GM21423 (cell line): ENCODE data around the gene PTPN6.

Experiments
- ATAC-seq: cut with Tn5 transposase; IDR thresholded peaks from one replicate; pipeline ENCODE4 v1.9.1; 2021; ENCODE audit warnings: mild to moderate bottlenecking, moderate library complexity; ENCODE audit not compliant: unreplicated experiment

Gene PTPN6

DNA sequence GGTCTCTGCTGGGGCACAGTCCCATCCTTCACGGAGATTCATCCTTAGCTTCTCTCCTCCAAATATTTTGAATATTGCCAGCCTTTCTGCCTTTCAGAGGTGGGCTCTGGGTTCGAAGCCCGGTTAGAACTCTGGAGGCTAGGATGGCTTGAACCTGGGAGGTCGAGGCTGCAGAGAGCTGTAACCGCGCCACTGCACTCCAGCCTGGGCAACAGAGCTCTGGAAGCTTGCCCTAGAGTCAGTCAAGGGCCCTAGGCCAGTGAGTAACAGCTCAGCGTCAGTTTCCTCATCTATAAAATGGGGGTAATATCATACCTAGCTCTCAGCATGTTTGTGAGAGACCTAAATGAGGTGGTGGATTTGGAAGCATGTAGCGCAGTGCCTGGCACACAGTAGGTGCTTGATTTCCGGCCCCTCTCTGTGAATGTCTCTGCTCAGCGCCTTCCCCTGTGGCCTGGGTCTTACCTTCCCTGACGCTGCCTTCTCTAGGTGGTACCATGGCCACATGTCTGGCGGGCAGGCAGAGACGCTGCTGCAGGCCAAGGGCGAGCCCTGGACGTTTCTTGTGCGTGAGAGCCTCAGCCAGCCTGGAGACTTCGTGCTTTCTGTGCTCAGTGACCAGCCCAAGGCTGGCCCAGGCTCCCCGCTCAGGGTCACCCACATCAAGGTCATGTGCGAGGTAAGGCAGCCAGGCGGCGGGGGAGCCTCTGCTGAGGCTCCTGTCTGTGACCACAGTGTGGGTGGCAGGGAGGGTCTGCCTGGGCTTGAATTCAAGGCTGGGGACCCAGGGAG lies 3.4 kb downstream of the PTPN6 start:
- no peak for ATAC-seq

DNA sequence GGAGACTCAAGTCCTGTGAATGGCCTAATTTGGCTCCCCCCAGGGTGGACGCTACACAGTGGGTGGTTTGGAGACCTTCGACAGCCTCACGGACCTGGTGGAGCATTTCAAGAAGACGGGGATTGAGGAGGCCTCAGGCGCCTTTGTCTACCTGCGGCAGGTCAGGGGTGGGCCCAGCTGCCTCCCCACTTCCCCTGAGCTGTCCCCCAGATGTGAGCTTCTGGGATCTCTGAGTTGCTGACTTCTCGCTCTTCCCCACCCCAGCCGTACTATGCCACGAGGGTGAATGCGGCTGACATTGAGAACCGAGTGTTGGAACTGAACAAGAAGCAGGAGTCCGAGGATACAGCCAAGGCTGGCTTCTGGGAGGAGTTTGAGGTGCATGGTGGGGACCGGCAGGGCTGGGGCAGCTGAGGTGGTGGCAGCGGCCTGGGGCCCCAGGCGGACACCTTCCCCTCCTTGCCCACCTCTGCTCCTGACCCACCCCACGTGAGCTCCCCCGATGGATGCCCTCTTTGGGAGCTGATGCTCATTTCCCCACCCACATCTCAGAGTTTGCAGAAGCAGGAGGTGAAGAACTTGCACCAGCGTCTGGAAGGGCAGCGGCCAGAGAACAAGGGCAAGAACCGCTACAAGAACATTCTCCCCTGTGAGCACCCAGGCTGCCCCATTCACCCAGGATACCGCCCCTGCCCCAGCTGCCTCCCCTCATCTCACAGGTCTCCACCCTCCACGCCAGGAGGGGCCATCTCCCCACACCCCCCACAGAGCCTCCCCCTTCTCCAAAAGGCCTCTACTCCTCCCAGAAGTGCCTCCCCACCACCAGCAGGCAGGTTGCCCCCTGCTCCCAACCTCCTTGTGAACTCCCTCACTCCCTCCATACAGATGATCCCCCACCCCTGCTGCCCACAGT lies 4.2 kb downstream of the PTPN6 start:
- ATAC-seq, result no peak

GRCh38 chr12:6956021-6956727 lies 5.0 kb downstream of the PTPN6 start:
- ATAC-seq, result no peak

DNA sequence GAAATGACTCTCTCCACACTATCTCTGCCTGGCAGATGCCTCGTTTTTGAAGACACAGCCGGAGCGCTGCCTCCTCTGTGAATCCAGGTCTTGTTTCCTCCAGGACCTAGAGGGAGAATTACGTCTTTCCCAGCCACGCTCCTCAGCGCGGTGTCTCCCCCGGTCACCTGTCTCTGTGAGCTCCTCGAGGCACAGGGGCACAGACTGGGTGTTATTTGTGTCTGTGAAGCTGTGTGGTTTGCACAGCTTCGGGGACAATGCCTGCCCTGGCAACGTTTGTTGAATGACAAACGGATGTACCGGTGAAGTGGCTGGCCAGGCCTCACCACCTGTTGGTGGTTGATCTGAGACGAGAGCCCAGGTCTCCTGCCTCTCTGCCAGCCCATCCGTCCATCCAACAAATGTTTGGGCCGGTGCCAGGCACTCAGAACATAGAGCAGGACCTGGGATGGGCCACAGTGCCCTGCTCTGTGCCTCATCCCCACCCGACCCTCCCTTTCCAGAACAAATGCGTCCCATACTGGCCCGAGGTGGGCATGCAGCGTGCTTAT lies 6.1 kb downstream of the PTPN6 start:
- ATAC-seq, result no peak

DNA sequence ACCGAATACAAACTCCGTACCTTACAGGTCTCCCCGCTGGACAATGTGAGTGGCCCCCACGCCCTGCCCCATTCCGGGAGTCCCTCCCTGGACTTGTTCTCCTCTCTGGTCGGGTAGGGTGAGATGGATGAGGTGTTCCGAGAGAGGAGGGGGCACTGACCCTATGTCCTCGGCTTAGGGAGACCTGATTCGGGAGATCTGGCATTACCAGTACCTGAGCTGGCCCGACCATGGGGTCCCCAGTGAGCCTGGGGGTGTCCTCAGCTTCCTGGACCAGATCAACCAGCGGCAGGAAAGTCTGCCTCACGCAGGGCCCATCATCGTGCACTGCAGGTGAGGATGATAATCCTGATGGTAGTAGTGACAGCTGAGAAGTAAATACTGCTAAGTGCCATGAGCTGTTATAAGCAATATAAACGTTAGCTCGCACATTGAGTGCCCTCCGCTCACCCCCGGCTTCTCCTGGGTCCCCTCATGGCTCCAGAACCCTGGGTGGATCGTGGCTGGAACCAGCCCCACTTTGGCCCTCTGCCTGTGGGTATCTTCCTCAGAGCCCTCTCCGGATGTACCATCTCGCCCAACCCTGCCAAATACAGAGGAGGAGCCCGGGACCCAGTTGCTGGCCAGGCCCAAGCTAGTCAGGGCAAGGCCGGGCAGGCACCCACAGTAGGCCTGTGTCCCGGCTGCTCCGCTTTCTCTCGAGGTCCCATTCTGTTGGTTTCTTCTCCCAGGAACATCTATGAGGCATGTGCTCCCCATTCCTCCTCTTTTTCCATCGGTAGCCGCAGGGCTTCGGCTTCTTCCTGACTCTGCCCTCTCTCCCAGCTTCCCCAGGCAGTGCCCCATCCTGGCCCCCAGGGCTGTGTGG lies 6.8 kb downstream of the PTPN6 start:
- ATAC-seq, result no peak

GRCh38 chr12:6958609-6959057 lies 7.5 kb downstream of the PTPN6 start:
- no peak for ATAC-seq

DNA sequence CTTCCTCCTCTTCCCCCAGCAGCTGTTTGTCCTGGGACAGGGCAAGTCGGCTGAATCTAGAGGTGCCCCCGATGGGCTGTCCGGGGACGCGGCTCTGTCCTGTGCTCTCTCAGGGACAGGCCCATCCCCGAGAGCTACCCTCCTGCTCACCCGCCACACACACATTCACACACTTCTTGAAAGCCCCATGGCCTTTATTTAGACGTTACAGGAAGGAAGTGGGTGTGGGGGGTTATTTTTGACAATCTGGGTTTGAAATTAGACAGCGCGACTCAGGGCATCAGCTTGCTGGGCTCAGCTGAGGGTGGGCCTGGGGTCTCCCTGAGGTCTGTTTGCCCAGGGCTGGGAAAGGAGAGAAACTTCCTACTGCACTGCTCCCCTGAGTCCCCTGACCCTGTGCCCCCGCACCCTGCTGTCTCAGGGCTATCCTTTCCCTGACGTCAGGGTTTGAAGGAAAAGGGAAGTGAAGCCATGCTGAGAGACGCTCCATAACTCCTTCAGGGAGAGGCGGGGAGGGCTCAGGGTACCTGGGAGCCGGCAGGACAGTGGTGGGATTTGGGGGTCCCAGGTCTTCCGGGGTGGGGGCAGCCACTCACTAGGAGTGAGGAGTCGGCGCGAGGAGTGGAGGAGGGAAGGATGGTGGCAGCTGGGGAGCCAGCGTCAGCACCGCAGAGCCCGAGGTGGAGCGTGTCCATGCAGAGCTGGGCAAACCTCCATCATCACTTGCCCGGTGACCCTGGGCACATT lies 8.1 kb downstream of the PTPN6 start:
- ATAC-seq, result peak; percentile 49

- no peak for ATAC-seq
Measured at GRCh38 chr12:6959805-6960592, 8.8 kb downstream of the PTPN6 start.

DNA sequence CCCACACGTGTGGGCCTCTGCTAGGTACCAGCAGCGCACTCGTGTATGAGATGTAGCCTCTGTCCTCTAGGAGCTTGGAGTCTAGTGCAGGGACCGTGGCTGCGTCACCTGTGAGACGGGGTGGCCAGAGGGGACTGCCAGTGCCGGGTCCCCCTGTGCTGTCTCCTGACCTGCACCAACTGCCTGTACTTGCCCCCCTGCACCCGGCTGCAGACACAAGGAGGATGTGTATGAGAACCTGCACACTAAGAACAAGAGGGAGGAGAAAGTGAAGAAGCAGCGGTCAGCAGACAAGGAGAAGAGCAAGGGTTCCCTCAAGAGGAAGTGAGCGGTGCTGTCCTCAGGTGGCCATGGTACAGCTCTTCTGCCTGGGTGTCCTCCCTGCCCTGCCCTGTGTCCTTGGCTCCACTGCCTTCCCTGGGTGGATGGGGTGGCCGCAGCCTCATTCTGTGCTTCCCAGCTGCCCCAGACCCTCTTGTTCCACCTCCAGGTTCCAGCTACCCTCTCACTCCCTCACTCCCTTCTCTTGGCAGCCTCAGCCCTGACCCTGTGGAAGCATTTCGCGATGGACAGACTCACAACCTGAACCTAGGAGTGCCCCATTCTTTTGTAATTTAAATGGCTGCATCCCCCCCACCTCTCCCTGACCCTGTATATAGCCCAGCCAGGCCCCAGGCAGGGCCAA lies 9.6 kb downstream of the PTPN6 start:
- ATAC-seq, result no peak

- no peak for ATAC-seq
Measured at GRCh38 chr12:6961278-6961694, 10.1 kb downstream of the PTPN6 start.

DNA sequence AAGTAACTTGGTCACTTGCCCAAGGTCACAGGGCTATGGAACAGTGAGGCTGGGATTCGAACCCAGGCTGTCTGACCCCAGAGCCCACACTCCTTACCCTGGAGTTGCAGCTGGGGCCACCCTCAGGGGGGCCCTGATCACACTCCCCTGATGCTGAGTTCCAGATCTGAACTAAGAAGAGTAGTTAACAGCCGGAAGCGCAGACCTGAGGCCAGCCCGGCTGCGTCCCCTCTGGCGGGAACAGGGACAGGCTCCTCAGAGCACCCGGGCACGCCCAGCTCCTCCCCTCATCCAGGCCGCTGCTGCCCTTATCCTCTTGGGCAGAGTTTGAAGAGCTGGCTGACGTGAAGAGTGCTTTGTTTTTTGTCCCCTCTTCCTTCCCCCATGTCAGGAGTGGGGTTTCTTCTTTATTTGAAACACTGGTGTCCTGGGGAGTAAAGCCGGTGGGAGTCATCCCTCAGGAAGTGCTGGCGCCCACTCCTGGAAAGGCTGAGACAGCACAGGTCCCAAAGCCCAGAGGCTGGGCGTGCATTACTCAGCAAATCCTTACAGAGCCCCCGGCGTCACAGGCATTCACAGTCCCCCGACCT lies 10.6 kb downstream of the PTPN6 start:
- no peak for ATAC-seq

GRCh38 chr12:6962285-6963015 lies 11.3 kb downstream of the PTPN6 start:
- ATAC-seq, result no peak

- ATAC-seq, result no peak
Measured at GRCh38 chr12:6963016-6963731, 12.0 kb downstream of the PTPN6 start.

- no peak for ATAC-seq
Measured at GRCh38 chr12:6963791-6964413, 12.7 kb downstream of the PTPN6 start.

- no peak for ATAC-seq
Measured at GRCh38 chr12:6964605-6965025, 13.5 kb downstream of the PTPN6 start.
